DND-41 (cell line): Measurements from ENCODE around the gene PLXNB3.

Source experiments
- EZH2 ChIP-seq: IDR thresholded peaks from 3 replicates; pipeline ENCODE4 v1.6.1; 2012; ENCODE audit warnings: borderline replicate concordance, low read depth, mild to moderate bottlenecking, moderate library complexity, low read length, inconsistent platforms; ENCODE audit not compliant: severe bottlenecking
- TF ChIP-seq, protein P1 (sequence below): IDR thresholded peaks from 2 replicates; pipeline ENCODE4 v1.5.1; 2012; ENCODE audit warnings: borderline replicate concordance, low read length, moderate library complexity, mild to moderate bottlenecking; ENCODE audit not compliant: poor library complexity, severe bottlenecking; ENCODE audit errors: extremely low read depth

- TF ChIP-seq EZH2: no peak
- TF ChIP-seq, protein P1, sequence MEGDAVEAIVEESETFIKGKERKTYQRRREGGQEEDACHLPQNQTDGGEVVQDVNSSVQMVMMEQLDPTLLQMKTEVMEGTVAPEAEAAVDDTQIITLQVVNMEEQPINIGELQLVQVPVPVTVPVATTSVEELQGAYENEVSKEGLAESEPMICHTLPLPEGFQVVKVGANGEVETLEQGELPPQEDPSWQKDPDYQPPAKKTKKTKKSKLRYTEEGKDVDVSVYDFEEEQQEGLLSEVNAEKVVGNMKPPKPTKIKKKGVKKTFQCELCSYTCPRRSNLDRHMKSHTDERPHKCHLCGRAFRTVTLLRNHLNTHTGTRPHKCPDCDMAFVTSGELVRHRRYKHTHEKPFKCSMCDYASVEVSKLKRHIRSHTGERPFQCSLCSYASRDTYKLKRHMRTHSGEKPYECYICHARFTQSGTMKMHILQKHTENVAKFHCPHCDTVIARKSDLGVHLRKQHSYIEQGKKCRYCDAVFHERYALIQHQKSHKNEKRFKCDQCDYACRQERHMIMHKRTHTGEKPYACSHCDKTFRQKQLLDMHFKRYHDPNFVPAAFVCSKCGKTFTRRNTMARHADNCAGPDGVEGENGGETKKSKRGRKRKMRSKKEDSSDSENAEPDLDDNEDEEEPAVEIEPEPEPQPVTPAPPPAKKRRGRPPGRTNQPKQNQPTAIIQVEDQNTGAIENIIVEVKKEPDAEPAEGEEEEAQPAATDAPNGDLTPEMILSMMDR: no peak
Measured at GRCh38 chrX:153807976-153808375, 43.9 kb downstream of the PLXNB3 start.
